G401.6 (cell line): ENCODE results near the gene PTPRD.
"Not testable (repeated sequence)": the region's sequence is repeated elsewhere in the genome, so short reads cannot be mapped to it uniquely, and the experiment has no call there.

Experiments used
- FAIRE-seq: peaks from 2 replicates; lab custom pipeline; 2012; peaks lifted over from hg19 to GRCh38; lab: Jason Lieb, UNC

PTPRD gene

DNA sequence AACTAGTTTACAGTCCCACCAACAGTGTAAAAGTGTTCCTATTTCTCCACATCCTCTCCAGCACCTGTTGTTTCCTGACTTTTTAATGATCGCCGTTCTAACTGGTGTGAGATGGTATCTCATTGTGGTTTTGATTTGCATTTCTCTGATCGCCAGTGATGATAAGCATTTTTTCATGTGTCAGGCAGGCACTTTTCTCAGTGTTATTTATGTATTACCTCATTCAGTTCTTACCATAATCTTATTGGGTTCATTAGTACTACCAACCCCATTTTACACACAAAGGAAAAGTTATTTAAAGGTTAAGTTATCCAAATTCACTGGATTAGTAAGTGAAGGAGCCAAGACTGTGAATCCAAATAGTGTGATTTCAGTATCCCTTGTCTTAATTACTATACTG lies 1644.5 kb downstream of the PTPRD start:
- FAIRE-seq = not testable (repeated sequence)

GRCh38 chr9:8963885-8964284 lies 1648.9 kb downstream of the PTPRD start:
- no peak for FAIRE-seq

DNA sequence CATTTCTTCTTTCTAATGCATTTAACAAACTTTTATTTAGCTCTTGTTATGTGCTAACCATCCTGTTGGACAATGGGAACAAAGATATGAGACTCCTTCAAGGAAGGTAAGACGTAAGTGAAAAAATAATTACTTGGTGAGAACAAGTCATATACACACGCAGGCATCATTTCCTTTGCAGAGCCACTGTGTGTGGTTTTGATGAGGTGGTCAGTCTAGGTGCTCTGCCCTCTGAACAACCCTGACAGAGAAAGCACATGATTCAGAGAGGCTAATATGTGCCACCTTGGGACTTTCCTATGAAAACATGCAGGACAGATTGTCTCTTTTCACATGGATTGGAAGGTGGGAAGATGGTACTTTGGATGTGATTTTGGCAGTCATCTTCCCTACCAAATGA lies 1650.7 kb downstream of the PTPRD start:
- FAIRE-seq = no peak

- FAIRE-seq = no peak
Observed at GRCh38 chr9:8961186-8961851, 1651.5 kb downstream of the PTPRD start.

GRCh38 chr9:8960254-8960653 lies 1652.5 kb downstream of the PTPRD start:
- no peak for FAIRE-seq

GRCh38 chr9:8958358-8958757 lies 1654.4 kb downstream of the PTPRD start:
- FAIRE-seq = no peak

GRCh38 chr9:8955315-8955714 lies 1657.5 kb downstream of the PTPRD start:
- FAIRE-seq = no peak

DNA sequence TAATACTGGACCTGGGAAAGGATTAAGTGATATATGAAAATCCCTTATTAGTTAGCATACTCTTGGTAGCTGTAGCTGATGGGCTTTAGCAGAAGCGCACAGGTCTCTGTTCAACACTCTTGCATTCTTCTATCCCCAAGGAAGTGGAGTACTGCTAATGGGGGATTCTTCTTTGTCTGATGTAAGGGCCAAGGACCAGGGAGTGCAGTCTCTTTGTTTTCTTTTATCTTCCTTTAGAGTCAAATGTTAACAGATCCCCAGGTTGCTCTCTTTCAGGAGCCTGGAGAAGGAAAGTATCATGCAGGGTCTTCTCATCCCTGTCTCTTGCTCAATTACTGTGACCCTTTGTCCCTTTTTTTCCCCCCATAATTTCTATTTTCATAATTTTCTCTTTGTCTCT lies 1666.3 kb downstream of the PTPRD start:
- no peak for FAIRE-seq

DNA sequence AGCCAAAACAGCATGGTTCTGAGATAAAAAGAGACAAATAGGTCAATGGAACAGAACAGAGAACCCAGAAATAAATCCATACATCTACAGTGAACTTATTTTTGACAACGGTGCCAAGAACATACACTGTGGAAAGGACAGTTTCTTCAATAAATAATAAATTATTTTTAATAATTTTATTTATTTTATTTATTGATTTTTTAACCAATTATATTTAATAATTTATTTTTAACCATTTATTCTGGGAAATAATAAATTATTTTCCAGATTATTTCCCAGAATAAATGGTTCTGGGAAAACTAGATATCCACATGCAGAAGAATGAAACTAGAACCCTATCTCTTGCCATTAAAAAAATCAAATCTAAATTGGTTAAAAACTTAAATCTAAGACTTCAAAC lies 1669.4 kb downstream of the PTPRD start:
- peak; percentile 31 for FAIRE-seq

DNA sequence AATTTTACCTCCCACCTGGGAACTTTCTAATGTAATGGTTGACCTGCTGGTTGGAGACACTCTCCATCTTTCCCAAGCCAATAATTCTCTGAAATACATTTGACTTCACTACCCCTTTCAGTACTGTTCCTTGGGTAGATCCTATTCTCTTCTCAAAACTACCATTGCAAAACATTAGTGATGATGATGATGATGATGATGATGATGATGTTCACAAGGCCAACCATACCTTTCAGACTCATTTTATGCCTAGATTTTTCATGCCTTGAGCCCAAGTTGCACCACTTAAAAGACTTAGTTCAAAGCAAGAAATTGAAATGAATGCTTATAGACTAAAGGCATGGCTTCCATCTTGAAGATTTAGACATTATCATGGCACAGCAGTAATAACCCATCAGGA lies 1672.2 kb downstream of the PTPRD start:
- no peak for FAIRE-seq

DNA sequence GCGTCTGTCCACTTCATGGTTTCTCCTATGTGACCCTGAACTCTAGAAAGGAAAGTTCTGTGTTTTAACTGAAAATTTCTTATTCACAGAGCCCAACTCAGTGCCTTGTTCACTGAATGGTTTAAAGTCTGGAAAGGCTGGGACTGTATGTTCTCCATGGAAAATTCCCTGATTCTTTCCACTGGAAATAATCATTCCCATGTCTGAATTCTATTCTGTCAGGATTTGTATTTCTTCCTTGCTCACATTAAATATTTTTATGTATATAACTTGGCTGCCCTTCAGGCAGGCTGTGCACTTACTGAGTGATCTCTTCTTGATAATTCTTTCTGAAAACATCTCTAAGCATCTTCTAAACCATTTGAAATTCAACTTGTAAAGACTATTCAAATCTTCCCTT lies 1686.3 kb downstream of the PTPRD start:
- FAIRE-seq = no peak

- FAIRE-seq = no peak
Observed at GRCh38 chr9:8924562-8924961, 1688.2 kb downstream of the PTPRD start.

GRCh38 chr9:8920478-8921183 lies 1692.2 kb downstream of the PTPRD start:
- FAIRE-seq = not testable (repeated sequence)

DNA sequence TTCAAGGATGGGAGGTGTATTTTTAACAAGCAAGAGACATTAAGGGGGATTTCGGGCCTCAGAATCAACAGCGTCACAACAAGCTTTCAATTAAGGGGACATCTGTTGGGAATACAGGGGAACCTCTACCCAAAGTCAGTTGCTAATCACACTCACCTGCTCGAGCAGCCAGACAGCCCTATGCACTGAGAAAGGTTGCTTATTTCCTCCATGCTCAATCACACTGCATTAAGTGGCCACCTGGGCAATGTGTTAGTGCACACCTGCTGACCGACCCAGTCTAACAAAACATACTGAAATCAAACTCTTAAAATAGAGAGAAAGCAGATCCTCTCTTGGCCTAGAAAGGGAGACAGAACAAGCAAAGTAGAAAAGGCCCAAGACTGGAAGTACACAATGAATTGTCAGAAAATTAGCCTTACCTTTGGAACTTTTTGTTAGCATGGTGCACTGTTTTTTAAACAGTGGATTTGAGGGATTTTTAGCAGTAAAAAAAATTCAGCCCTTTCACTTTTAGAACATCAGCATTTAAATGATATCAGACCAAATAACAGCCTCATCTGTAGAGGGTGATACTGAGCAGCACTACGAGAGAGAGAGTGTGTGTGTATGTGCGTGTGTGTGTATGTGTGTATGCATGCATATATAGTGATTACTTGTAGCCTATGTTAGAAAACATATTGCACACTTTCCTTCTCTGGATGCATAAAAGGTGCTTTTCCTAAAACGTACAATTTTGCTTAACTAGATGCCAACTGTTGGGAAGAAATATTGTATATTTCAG lies 1694.7 kb downstream of the PTPRD start:
- FAIRE-seq = no peak

DNA sequence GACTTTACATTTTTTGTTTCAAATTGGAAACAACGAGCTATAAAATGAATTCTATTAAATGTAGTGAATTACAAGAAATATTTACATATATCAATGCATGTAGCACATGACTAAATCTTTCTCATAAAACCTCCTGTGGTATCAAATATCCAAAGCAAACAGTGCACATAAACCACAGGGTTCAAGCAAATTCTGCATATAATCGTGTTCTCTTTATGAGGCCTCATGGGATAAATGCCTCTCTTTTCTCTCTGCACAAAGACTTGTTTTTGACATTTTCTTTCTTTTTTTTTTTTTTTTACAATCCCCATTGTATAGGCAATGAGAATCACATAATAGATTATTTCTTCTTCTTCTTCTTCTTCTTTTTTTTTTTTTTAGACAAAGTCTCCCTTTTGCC lies 1696.0 kb downstream of the PTPRD start:
- no peak for FAIRE-seq

- FAIRE-seq = no peak
Observed at GRCh38 chr9:8907868-8908267, 1704.9 kb downstream of the PTPRD start.

- FAIRE-seq = no peak
Observed at GRCh38 chr9:8905731-8906130, 1707.1 kb downstream of the PTPRD start.

- FAIRE-seq = no peak
Observed at GRCh38 chr9:8904771-8905515, 1707.9 kb downstream of the PTPRD start.

- no peak for FAIRE-seq
Observed at GRCh38 chr9:8903077-8903476, 1709.7 kb downstream of the PTPRD start.

DNA sequence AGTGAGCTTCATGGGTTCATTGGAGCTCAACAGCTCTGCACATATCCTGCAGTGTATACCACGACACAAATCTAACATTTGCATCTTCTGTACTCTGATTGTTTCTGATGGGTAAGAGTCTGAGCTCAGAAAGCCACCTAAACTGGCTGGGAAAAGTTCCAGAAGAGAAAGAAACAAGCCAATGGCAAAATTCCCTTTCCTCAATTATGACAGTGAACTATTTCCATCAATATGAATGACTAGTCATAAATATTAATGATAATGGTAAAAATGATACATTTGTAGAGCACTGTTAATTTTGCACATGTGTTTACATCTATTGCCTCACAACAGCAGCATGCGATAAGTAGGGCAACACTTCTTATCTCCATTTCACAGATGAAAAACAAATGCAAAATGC lies 1711.7 kb downstream of the PTPRD start:
- FAIRE-seq = no peak

GRCh38 chr9:8899511-8899910 lies 1713.3 kb downstream of the PTPRD start:
- FAIRE-seq = no peak

DNA sequence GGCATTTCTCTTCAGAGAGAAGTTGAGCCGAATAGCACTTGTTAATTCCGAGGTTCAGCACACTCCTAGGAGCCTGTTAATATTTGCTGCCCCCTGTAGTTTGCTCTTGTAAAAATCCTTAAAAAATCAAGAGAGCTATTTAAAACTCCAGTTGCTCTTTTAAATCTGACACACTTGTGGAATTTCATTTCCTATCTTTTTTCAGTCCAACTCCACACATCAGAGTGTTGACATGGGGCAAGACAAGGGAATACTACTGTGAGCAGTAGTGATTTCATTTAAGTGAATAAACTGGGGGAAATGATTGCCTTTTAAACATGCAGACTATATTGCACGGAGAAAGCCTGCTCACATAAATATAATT lies 1717.0 kb downstream of the PTPRD start:
- FAIRE-seq = no peak
